NB4 (cell line): ENCODE data around the gene GORASP1.

Source experiments
- DNase-seq: peaks from one replicate; pipeline ENCODE4 v3.0.0; 2010; ENCODE audit warnings: low read depth
- H3K4me3 ChIP-seq: one replicate; pipeline ENCODE4 v1.5.1; 2011; ENCODE audit warnings: mild to moderate bottlenecking, low read depth, low read length, moderate library complexity
- CTCF ChIP-seq: IDR thresholded peaks from one replicate; pipeline ENCODE4 v1.5.1; 2012; ENCODE audit warnings: low read depth, low read length
- MAX ChIP-seq: IDR thresholded peaks from 2 replicates; pipeline ENCODE4 v1.6.1; 2011; ENCODE audit warnings: low read depth, low read length
- MYC ChIP-seq: IDR thresholded peaks from 2 replicates; pipeline ENCODE4 v1.6.1; 2011; ENCODE audit warnings: low read depth, low read length
- POLR2A ChIP-seq: IDR thresholded peaks from 2 replicates; pipeline ENCODE4 v1.6.1; 2011; ENCODE audit warnings: mild to moderate bottlenecking; ENCODE audit not compliant: insufficient read length; ENCODE audit errors: extremely low read depth

The GORASP1 gene

DNA sequence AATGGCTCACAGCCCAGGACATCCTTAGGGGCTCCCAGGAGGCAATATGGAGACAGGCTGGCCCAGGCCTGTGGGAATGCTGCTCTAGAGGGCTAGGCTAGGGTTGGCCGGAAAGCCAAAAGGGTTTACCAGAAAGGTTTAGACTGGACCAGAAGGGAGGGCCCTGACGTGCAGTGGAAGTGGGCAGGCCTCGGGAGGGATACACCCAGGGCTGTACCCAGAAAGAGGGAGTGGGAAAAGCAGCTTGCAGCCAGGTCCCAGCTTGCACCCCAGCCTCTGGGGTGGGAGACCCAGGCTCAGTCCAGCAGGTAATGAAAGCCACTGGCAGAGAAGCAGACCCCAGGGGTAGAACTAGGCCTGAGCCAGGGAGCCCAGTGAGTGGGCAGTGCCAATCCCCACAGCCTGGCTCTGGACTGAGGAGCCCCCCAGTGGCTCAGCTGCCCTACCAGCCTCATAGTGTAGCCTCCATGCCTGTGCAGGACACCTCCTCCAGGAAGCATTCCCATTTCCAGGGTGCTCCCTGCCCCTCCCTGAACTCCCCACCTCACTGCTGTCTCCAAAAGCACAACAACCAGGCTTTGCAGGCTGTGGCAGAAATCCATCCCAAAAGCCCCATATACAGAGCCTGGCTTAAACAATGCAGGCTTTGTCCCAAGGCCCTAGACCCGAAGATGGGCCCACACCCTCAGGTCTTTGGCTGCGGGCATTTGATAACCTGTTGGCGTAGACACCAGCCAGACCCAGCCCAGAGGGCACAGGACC lies 3.5 kb downstream of the GORASP1 start:
- no peak for TF ChIP-seq POLR2A
- no peak for TF ChIP-seq MYC
- TF ChIP-seq MAX = no peak
- TF ChIP-seq CTCF = no peak
- H3K4me3 ChIP-seq = no peak overlapping the region
- DNase-seq = no peak

- peak; percentile 49 for DNase-seq
- no peak overlapping the region for H3K4me3 ChIP-seq
- TF ChIP-seq CTCF = peak; percentile 15
- TF ChIP-seq MYC = no peak
Observed at GRCh38 chr3:39103324-39103693, 4.1 kb downstream of the GORASP1 start.

GRCh38 chr3:39102504-39103323 lies 4.7 kb downstream of the GORASP1 start:
- H3K4me3 ChIP-seq = no peak overlapping the region
- DNase-seq = no peak
- TF ChIP-seq MYC = no peak
- no peak for TF ChIP-seq CTCF
- no peak for TF ChIP-seq MAX
- TF ChIP-seq POLR2A = no peak

GRCh38 chr3:39101022-39101689 lies 6.3 kb downstream of the GORASP1 start:
- H3K4me3 ChIP-seq = no peak overlapping the region
- peak; percentile 60 for DNase-seq
- TF ChIP-seq MYC = no peak
- TF ChIP-seq CTCF = peak; percentile 81
- TF ChIP-seq MAX = no peak
- no peak for TF ChIP-seq POLR2A

DNA sequence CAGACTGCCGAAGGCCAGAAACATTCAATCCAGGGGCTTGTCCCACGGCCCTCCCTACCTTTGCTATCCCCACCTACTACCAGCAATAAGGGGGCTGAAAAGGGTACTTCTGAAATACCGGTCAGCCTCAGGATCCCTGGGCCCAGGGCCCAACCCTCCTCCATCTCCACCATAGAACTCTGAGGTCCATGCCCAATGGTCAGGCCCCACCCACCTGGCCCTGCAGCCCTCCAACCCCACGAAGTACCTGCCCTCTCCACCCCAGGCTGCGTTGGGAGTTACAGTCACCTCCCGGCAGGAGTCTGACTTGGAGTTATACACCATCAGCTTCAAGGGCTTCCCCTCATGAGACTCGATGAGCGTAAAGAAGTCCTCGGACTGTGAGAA lies 6.9 kb downstream of the GORASP1 start:
- no peak for DNase-seq
- TF ChIP-seq MYC (no peak), CTCF (no peak), MAX (no peak), POLR2A (no peak)
- no peak overlapping the region for H3K4me3 ChIP-seq
